ENCODE results near the gene RBPJL. TPM values are rescaled to one million over a fixed set of nuclear protein-coding genes. Genes with fewer than 3 reads are reported as not detected.

Gene RBPJL
- total and polyA plus RNA-seq, 2 donors from 2014 or later: not detected

DNA sequence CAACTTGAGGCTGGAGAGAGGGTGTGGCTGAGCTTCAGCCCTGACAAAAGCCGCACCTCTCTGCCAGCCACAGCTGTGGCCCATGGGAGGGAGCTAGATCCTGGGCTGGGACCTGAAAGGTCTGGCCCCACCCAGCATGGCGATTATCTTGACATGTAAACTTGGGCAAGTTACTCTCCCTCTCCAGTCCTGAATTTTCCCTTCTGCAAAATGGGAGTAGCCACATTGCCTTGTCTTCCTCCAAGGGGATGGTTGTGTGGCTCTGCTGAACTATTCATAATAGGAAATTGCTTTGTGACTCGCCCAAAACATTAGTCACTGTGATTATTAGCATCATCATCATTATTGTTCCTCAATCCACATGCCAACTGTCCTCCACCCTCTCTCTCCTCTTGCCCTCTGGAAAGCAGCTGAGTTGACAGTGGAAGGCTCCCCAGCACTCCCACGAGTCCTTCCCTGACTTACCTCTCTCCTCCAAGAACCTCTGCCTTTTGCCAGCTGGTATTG lies 23.0 kb upstream of the RBPJL start:
- no peak for FAIRE-seq
- H3K4me3 ChIP-seq (ENCODE audit: low read length in 3 of 3): no peak overlapping the region

DNA sequence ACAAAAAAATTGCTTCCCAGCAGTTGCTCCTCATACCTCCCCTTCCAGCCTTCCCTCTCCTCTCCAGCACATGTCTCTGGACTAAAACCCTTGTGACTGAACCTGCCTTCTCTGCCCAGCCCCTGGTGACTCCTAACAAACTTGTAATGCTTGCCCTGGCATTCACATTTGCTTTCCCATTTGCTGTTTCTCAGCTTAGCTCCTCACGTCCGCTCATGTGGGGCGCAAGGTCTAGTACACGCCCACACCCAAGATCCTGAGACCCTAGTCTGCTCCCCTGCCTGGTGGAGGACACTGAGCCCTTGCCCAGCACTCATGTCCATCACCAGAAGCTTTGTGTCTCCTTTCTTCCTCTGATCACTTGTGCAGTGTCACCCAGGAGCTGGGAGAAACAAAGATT lies 18.3 kb upstream of the RBPJL start:
- DNase-seq (peak in 1 of 5 donors; percentile 14), FAIRE-seq (no peak)
- intact Hi-C loops (cut with DNase I): no loop called here
- H3K27me3 ChIP-seq (ENCODE audit: control insufficient read depth, insufficient read depth, low read length): no peaks in the 10 kb centered on the region
- no peak overlapping the region for H3K9ac ChIP-seq (ENCODE audit: low read length in 3 of 3)
- TF ChIP-seq, protein P1, sequence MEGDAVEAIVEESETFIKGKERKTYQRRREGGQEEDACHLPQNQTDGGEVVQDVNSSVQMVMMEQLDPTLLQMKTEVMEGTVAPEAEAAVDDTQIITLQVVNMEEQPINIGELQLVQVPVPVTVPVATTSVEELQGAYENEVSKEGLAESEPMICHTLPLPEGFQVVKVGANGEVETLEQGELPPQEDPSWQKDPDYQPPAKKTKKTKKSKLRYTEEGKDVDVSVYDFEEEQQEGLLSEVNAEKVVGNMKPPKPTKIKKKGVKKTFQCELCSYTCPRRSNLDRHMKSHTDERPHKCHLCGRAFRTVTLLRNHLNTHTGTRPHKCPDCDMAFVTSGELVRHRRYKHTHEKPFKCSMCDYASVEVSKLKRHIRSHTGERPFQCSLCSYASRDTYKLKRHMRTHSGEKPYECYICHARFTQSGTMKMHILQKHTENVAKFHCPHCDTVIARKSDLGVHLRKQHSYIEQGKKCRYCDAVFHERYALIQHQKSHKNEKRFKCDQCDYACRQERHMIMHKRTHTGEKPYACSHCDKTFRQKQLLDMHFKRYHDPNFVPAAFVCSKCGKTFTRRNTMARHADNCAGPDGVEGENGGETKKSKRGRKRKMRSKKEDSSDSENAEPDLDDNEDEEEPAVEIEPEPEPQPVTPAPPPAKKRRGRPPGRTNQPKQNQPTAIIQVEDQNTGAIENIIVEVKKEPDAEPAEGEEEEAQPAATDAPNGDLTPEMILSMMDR (IDR thresholded peaks at IDR 0.05; ENCODE audit: borderline replicate concordance, extremely low read depth, insufficient read depth): no peak
- no peaks in the 10 kb centered on the region for H3K4me1 ChIP-seq (ENCODE audit: control insufficient read depth in 2 of 3, insufficient read depth in 2 of 3, low read depth in 1 of 3, low read length in 3 of 3)
- H3K36me3 ChIP-seq (ENCODE audit: control insufficient read depth in 2 of 3, insufficient read depth in 3 of 3, low read length in 3 of 3): no peaks in the 10 kb centered on the region
- no peaks in the 10 kb centered on the region for H3K9me3 ChIP-seq (ENCODE audit: control insufficient read depth in 2 of 3, insufficient read depth in 1 of 3, low read length in 3 of 3)
- no peak overlapping the region for H3K27ac ChIP-seq (ENCODE audit: low read depth in 2 of 2, low read length in 2 of 2)
- H3K4me3 ChIP-seq (ENCODE audit: low read length in 3 of 3): no peak overlapping the region

More for the DNA sequence above, 23.0 kb upstream of the RBPJL start:
- Histone ChIP-seq H3K9me3 (ENCODE audit: control insufficient read depth in 2 of 3, insufficient read depth in 1 of 3, low read length in 3 of 3) (no peaks in the 10 kb centered on the region), H3K27ac (ENCODE audit: low read depth in 2 of 2, low read length in 2 of 2) (no peak overlapping the region), H3K4me1 (ENCODE audit: control insufficient read depth in 2 of 3, insufficient read depth in 2 of 3, low read depth in 1 of 3, low read length in 3 of 3) (no peaks in the 10 kb centered on the region), H3K9ac (ENCODE audit: low read length in 3 of 3) (no peak overlapping the region), H3K27me3 (ENCODE audit: control insufficient read depth, insufficient read depth, low read length) (no peaks in the 10 kb centered on the region), H3K36me3 (ENCODE audit: control insufficient read depth in 2 of 3, insufficient read depth in 3 of 3, low read length in 3 of 3) (no peaks in the 10 kb centered on the region)
- intact Hi-C loops (cut with DNase I): no loop called here
- DNase-seq: no peak
- TF ChIP-seq, protein P1 (IDR thresholded peaks at IDR 0.05; ENCODE audit: borderline replicate concordance, extremely low read depth, insufficient read depth): no peak

DNA sequence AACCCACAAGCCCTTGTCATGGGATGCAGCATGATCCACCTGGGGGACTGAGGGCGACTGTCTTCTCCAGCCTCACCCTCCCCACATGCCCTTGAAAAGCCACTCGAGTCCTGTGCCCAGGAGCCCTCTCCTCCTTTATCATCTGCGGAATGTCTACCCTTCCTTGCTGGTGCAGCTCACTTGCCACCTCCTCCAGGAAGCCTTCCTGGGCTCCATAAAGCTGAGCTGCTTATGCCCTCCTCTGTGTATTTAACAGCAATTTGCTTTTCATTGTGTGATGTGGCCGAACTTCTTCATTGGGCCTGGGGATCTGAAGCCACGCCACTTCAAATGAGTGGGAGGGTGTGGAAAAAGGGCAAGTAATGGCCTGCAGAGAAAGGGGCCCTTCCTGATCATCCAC lies 17.8 kb upstream of the RBPJL start:
- FAIRE-seq: no peak
- H3K9me3 ChIP-seq (ENCODE audit: control insufficient read depth in 2 of 3, insufficient read depth in 1 of 3, low read length in 3 of 3): no peaks in the 10 kb centered on the region
- no peak overlapping the region for H3K27ac ChIP-seq (ENCODE audit: low read depth in 2 of 2, low read length in 2 of 2)
- peak in 1 of 5 donors; percentile 14 for DNase-seq
- H3K4me1 ChIP-seq (ENCODE audit: control insufficient read depth in 2 of 3, insufficient read depth in 2 of 3, low read depth in 1 of 3, low read length in 3 of 3): no peaks in the 10 kb centered on the region
- no peak overlapping the region for H3K9ac ChIP-seq (ENCODE audit: low read length in 3 of 3)
- no peaks in the 10 kb centered on the region for H3K36me3 ChIP-seq (ENCODE audit: control insufficient read depth in 2 of 3, insufficient read depth in 3 of 3, low read length in 3 of 3)
- H3K4me3 ChIP-seq (ENCODE audit: low read length in 3 of 3): no peak overlapping the region
- TF ChIP-seq, protein P1 (IDR thresholded peaks at IDR 0.05; ENCODE audit: borderline replicate concordance, extremely low read depth, insufficient read depth): no peak
- intact Hi-C loops (cut with DNase I): no loop called here
- no peaks in the 10 kb centered on the region for H3K27me3 ChIP-seq (ENCODE audit: control insufficient read depth, insufficient read depth, low read length)

All from kidney (tissue), 14 donors.